Measurements from ENCODE around the gene ELL. TPM values are rescaled to one million over a fixed set of nuclear protein-coding genes. Genes with fewer than 3 reads are reported as not detected.

Gene ELL
- total and polyA plus RNA-seq, 9 donors = 1.6 to 22.3 (median 17.0) TPM

DNA sequence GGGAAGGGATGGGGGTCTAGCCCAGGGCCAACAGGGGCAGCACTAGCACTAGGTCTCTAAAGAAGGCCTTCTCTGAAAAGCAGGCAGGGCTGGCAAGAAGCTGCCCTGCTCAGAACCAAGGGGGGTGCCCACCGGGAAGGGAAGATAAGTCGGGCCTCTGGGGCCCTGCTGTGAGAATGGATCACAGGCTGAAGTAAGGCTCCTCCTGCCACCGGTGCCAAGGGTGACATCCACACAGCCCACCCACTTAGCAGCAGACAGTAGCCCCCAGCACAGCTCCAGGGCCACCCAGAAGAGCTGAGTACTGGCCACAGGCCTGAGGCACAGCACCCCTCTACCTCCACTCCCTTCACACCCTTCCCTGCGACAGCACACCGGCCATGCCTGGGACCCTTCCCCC is 5.9 kb downstream of the ELL start:
- Histone ChIP-seq H3K27me3 (no peaks in the 10 kb centered on the region), H3K9me3 (no peaks in the 10 kb centered on the region), H3K36me3 (no peaks in the 10 kb centered on the region), H3K27ac (no peak overlapping the region), H3K4me3 (no peak overlapping the region), H3K4me1 (ENCODE audit: insufficient read depth) (peaks cover 24% of the 10 kb centered on the region)
- intact Hi-C loops (cut with DNase I) = loop anchor here in 1 of 4 donors (10.0 kb wide), 1 partner anchor 51 kb away; no protein-coding TSS in a partner anchor
- 74 to 81% (median 76%) methylated on average over 5 of the region's 5 CpGs for WGBS, 3 donors
- DNase-seq = no peak
- TF ChIP-seq POLR2A (IDR thresholded peaks at IDR 0.05) (no peak), EP300 (IDR thresholded peaks at IDR 0.05) (no peak)
- TF ChIP-seq, protein P1, sequence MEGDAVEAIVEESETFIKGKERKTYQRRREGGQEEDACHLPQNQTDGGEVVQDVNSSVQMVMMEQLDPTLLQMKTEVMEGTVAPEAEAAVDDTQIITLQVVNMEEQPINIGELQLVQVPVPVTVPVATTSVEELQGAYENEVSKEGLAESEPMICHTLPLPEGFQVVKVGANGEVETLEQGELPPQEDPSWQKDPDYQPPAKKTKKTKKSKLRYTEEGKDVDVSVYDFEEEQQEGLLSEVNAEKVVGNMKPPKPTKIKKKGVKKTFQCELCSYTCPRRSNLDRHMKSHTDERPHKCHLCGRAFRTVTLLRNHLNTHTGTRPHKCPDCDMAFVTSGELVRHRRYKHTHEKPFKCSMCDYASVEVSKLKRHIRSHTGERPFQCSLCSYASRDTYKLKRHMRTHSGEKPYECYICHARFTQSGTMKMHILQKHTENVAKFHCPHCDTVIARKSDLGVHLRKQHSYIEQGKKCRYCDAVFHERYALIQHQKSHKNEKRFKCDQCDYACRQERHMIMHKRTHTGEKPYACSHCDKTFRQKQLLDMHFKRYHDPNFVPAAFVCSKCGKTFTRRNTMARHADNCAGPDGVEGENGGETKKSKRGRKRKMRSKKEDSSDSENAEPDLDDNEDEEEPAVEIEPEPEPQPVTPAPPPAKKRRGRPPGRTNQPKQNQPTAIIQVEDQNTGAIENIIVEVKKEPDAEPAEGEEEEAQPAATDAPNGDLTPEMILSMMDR (IDR thresholded peaks at IDR 0.05) = no peak

DNA sequence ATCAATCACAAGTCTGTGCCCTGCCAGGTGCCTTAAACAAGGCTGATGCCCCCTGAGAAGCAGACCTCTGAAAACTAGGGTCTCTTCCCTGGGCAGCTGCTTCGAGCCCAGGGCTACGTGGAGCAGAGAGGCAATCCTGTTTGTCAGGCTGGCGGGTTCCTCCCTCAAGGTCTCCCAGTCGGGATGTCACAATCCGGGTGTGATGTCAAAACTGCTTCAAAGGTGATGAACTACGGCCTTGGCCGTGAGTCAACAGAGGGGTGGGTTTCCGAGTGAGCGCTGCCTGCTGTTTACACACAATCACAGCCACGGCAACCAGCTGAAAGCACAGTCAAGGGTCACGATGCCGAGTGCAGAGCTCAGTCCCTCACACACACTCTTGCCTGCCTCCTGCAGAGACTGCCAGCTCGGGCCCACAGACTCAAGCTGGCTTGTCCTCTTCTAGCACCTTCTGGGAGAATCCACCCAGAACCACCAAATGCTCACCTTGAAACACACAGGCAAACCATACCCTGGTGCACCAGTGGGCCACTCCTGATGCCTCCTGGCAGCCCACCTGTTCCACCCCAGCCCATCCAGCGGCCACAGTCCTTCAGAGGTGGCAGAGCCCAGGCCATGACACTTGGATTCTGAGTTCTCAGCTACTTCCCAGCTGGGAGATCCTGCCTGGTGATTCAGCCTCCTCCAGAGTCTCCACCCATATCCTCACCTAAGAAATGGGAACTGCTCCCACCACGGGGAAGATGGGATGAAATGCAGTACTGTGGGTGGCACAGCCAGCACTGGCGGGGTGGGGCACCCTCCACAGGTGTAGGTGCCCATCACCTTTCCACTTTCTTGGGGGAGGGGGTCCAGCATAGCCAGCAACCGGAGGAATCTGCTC is 6.8 kb downstream of the ELL start:
- peak overlapping the region in 1 of 2 donors; percentile 56 for H3K27ac ChIP-seq
- H3K4me1 ChIP-seq (ENCODE audit: insufficient read depth) = peaks cover 24% of the 10 kb centered on the region
- intact Hi-C loops (cut with DNase I) = loop anchor here in 1 of 4 donors (10.0 kb wide), 1 partner anchor 50 kb away; no protein-coding TSS in a partner anchor
- H3K4me3 ChIP-seq = no peak overlapping the region
- peak; percentile 18 for TF ChIP-seq EP300 (IDR thresholded peaks at IDR 0.05)
- TF ChIP-seq POLR2A (IDR thresholded peaks at IDR 0.05) = peak; percentile 21
- TF ChIP-seq, protein P1 (IDR thresholded peaks at IDR 0.05) = no peak
- 35 to 45% (median 38%) methylated on average over 17 of the region's 17 CpGs for WGBS, 3 donors
- H3K36me3 ChIP-seq = no peaks in the 10 kb centered on the region
- no peaks in the 10 kb centered on the region for H3K9me3 ChIP-seq
- no peaks in the 10 kb centered on the region for H3K27me3 ChIP-seq
- peak; percentile 72 to 92 (median 76) for DNase-seq

DNA sequence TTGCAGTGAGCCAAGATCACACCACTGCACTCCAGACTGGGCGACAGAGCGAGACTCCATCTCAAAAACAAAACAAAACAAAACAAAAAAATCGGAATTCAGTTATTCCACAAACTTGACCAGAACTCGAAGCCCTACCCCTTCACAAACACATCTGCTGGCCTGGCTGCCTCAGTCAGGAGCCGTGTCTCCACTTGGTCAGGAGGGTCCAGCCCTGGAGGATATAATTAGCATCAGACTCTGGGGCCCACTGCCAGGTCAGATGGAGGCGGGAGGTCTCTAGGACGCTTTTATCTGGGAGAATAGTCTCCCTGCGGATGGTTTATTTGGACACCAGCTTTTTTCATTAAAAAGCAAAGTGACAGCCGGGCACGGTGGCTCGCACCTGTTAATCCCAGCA is 8.0 kb downstream of the ELL start:
- DNase-seq = peak; percentile 66 to 78 (median 67)
- 20 to 33% (median 26%) methylated on average over 11 of the region's 11 CpGs for WGBS, 3 donors
- intact Hi-C loops (cut with DNase I) = loop anchor here in 1 of 4 donors (10.0 kb wide), 1 partner anchor 49 kb away; no protein-coding TSS in a partner anchor

DNA sequence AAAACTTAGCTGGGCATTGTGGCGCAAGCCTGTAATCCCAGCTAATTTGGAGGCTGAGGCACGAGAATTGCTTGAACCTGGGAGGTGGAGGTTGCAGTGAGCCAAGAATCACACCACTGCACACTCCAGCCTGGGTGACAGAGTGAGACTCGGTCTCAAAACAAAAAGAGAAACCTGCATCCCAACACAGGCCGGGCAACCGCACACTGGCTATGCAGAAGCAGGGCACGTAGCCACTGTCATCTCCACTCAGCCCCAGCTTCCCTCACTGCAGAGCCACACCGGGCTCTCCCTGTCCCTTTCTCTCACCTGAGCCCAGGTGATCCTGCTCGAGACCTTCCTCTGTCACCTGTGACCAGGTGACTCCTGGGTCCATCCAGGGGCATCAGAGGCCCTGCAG is 11.7 kb downstream of the ELL start:
- DNase-seq = no peak
- Histone ChIP-seq H3K36me3 (no peaks in the 10 kb centered on the region), H3K9me3 (no peaks in the 10 kb centered on the region), H3K27me3 (no peaks in the 10 kb centered on the region), H3K27ac (no peak overlapping the region), H3K4me1 (ENCODE audit: insufficient read depth) (peaks cover 47% of the 10 kb centered on the region), H3K4me3 (no peak overlapping the region)
- 92 to 94% (median 93%) methylated on average over 8 of the region's 8 CpGs for WGBS, 3 donors
- TF ChIP-seq EP300 (IDR thresholded peaks at IDR 0.05) = no peak
- TF ChIP-seq POLR2A (IDR thresholded peaks at IDR 0.05) = no peak
- TF ChIP-seq, protein P1 (IDR thresholded peaks at IDR 0.05) = no peak
- intact Hi-C loops (cut with DNase I) = loop anchor here in 1 of 4 donors (10.0 kb wide), 1 partner anchor 45 kb away; no protein-coding TSS in a partner anchor

More for the DNA sequence above, 8.0 kb downstream of the ELL start:
- no peaks in the 10 kb centered on the region for H3K27me3 ChIP-seq
- peak overlapping the region; percentile 20 to 40 for H3K27ac ChIP-seq
- H3K36me3 ChIP-seq = no peaks in the 10 kb centered on the region
- H3K4me3 ChIP-seq = no peak overlapping the region
- no peaks in the 10 kb centered on the region for H3K9me3 ChIP-seq
- peaks cover 29% of the 10 kb centered on the region for H3K4me1 ChIP-seq (ENCODE audit: insufficient read depth)
- TF ChIP-seq EP300 (IDR thresholded peaks at IDR 0.05) (no peak), POLR2A (IDR thresholded peaks at IDR 0.05) (no peak)
- TF ChIP-seq, protein P1 (IDR thresholded peaks at IDR 0.05) = no peak

Data from ovary (tissue), 9 donors.